Stimulated activated naive CD4-positive, alpha-beta T cell treated with Interleukin-2 at 50 U/mL for 16 hours (primary cell): ENCODE data around the gene CUZD1.

ENCODE experiments used
- DNase-seq: peaks from one replicate; lab custom pipeline; 2025; lab: John Stamatoyannopoulos, UW

Gene CUZD1

DNA sequence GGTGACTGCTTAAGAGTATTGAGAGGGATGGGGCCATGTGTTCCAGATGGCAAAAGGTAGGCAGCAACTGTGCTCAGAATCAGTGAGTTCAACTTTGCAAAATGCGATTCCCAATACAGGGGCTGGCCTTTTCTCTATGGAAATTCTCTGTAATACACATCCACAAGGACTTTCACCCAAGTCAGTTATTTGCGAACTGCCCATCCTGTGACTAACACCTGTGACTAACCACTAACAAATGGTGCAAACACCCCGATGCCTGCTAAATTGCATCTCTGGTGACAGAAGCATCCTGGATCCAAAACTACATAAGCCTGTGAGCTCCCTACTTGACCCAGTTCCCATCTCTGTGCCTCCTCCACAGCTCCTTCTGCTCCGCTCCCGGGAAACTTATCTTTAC is 9.0 kb upstream of the CUZD1 start:
- DNase-seq, result no peak

DNA sequence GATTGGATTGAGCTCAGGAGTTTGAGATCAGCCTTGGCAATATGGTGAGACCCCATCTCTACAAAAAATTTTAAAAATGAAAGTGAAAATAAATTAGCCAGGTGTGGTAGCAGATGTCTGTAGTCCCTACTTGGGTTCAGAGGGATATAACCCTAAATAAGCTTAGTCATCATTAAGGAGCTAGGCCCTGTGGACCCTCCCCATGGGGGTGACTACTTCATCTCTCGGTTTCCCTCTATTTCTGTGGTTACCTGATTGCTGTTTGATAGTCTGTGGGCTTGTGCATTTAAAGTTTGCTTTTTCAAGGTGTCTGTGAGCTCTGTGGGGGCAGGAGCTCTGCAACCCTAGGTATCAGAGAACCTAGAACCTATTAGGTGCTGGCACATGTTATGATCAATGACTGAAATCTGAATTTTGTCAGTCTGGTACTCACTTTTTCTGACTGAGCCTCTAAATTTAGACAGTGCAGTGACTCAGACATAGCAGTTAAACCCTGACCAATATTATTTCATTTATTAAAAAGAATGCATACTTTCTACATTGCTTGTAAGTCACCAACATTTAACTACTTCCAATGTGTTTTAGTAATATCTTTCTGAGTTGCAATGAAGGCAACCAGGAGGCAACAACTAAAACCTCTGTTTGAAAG is 8.1 kb upstream of the CUZD1 start:
- no peak for DNase-seq

DNA sequence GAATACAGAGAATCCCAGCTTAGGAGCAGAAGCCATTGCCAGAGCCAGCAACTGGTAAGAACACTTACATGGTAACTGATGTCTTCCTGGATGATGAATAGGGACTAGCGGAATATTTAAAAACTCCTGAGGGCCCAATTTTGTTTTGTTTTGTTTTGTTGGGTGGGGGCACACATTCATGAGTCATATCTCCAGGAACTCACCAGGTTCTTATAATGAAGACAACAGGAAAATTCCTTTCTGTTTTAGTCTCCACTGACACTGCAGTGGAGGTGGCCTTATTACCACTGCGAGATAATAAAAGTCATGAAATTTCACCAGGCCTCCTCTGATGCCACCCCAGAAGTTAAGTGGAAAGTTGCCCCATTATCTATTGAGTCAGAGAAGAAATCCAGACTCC is 6.6 kb upstream of the CUZD1 start:
- no peak for DNase-seq

DNA sequence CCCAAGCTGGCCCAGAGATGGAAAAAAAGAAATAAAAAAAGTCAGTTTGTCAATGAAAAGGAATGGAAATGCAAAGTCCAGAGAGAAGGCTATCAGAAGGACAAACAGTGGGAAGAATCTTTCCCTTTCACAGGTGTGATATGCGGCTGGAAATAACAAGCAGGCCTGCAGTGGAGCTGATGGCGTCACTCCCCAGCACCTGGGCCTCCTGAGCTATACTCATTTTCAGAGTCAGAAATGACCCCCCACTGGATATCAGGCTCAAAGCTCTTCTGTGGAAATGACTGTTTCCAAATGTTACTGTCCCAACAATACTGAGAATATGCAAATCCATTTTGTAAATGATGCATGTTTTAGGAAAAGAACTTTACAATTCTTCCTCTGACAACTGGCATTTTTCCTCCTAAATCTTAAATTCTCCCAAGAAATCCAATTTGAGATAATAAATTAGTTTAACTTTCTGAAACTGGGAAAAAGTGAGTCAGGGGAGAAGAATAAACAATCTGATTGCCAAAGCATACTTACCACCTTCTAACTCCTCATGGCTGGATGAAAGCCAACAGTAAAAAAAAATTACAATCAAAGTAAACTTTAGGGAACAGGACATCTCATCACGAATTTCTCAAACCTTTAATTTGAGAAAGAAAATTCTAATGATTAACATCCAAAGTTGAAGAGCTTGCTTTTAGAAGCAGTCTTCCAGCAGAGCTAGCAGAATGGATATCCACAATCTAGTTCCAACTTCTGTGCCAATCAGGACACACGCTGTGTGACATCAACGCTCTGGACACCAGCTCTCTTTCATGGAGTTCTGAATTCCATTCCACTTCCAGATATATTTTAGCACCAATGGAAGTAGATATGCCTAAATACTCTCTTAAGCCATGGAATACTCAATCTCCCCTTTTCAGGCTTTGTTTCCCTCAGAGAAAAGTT is 5.3 kb upstream of the CUZD1 start:
- no peak for DNase-seq

DNA sequence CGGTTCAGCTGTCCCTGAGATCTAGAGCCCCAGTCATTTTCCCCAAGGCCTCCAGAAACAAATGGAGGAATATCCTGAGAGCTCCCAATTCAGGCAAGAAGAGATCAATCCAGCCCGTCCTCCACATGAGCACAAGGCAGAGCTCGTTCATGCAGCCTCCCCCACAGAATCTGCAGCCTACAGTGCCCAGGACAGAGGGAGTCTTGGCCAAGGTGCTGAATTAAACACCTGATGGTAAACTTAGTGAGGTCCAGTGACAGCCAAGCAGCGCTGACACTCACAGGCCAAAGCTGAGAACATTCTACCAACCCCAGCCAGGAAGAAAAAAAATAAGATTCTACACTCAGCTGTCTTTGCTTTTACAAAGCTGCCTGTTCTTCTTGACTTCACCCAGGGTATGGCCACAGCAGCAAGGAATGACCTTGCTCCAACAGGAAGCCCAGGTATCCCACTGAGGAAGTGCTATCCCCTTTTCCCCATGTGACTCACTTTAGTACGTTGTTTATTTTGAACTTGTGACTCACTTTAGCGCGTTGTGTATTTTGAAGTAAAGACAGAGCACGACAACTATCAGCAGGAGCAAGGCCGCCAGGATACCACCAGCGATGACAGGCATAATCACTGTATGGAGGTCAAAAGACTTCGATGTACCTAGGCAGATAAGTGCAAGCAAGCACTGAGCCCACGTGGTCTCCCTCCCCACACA is 4.4 kb upstream of the CUZD1 start:
- DNase-seq, result no peak

DNA sequence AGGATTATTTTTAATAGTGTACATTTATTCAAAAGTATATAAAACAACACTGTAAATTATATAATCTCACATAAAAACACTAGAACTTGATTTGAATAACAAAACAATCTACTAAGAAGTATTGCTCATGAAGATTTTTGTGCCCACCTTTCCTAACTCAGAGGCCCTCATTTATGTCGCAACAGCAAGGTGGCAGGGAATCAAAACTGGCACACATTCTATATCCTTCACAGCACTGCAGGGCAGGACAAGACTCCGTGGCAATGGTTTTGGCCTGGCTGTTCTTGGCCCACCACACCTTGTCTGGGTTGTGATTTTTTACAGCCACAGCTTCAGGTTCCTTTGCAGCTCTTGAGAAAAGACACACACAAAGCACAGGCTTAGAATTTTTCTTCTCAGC is 3.4 kb upstream of the CUZD1 start:
- no peak for DNase-seq

DNA sequence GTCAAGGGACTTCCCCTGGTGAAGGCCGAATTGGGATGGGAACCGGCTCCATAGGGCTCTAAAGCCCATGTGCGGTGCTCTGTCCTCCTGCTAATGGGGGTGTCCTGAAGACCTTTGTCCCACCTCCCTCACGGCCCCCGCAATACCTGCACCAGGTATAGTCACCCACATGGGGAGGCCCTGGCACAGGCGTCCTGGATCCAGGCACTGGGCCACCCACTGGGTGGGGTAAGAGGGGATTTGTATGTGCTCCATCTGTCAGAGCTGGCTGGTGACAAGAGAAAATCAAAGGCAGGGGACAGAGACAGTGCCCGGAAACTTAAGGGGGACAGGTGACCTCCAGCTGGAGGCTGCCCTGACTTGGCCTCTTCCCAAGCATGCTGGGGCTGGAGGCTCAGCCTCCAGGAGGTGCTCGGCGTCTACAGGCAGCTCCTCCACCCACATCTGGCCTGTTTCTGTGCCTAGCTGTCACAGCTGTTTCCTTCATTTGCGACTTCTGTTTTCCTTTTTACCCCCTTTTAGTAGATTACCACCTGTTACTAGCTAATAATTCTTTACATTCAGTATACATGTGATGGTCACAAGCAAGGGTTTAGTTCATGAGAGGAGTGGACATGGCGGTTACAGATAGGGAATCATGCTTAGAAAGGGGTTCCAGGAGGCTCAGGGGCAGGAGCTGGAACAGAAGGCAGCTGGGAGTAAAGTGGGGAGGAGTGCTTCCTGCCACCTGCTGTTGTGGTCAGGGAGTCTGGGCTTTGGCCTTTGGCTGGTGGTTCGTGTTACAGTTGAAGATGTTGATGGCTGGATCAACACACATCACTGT is 2.3 kb upstream of the CUZD1 start:
- no peak for DNase-seq

DNA sequence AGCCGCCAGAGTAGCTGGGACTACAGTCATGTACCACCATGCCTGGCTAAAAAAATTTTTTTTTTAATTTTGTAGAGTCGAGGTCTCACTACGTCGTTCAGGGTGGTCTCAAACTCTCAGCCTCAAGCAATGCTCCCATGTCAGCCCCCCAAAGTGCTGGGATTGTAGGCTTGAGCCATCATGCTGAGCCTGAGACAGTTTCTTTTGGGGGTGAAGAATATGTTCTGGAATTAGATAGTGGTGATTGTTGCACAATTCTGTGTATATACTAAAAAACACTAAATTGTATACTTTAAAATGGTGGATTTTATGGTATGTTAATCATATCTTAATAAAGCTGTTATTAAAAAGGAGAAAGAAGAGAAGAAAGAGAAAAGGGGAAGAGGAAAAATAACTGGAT is 1.5 kb downstream of the CUZD1 start:
- no peak for DNase-seq

DNA sequence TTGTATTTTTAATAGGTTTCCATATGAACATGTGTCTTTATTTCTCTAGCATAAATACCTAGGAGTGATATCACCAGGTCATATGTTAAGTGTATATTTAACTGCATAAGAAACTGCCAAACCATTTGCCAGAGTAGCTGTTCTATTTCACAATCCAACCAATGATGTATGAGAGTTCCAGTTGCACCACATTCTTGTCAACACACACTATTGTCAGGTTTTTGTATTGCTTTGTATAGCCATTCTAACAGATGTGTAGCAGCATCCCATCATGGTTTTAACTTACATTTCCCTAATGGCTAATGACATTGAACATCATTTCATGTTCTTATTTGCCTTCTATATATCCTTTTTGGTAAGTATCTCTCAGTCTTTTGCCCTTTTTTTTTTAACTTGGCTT is 4.1 kb downstream of the CUZD1 start:
- DNase-seq, result no peak

DNA sequence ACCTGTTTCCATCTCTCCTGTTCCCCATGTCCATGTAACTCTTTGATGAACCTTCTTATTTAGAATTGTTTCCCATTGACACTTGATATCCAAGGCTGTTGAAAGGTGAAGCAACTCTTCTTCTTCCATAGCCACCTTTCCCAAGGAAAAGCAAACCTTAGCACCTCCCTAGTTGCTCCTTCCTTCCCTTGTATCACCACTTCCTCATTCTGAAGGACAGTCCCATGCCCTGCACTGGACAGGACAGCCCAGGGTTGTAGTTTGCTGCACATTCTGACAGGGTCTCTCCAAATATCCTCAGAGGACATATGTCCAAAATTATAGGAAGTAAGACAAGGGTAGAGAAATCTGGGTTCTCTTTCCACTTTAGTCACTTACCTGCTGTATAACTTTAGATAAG is 6.2 kb downstream of the CUZD1 start:
- DNase-seq, result no peak

DNA sequence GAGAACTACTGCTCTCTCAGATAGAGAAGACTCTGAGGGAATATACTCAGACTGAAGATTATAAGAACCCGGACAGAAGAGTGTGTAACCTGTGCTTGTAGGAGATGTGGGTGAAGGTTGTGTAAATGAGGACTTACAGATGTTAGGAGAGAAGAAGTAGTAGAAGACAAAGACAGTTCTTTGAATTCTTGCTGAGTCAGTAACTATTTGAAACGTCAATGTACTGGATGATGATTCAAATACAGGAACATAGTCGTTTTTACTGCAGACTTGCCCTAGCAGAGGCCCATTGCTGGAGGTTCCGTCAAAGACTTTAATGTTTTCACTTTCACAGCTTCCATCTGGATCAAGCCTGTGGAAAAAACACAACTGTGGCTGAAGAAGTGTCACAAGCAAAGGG is 6.8 kb downstream of the CUZD1 start:
- no peak for DNase-seq

DNA sequence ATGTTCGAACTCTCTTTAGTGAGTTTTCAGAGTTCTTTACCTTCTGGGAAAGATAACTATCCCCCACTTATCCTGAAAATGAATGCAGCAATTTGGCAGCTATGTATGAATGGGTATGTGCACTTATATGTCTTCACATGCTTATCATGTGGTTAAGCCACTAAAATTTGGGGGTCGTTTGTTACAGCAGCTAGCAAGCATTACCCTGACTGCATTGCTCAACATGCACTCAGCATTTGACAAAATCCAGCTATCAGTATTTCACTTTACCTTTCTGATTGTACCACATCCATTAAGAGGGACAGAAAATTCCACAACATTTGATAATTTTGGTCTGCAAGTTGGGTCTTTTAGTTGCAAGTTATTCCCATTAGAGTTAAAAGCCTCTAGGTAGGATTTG is 9.7 kb downstream of the CUZD1 start:
- DNase-seq, result no peak

DNA sequence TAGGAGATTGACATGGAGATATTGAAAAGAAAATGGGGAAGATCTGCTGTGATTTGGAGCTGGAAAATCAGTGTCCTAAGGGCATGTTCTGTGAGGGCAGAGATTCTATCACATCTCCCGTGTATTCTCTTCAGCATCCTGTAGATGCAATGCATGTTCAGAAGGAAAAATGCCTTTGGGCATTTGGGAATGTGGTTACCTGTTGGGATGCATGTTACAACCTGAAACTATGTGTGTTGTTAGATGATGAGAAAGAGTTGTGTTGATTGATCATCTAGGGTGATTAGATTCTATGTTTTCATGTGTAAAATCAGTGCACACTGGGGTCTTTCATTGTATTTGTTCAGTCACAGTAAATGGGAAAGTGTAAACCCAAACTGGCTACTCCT is 14.7 kb downstream of the CUZD1 start:
- no peak for DNase-seq

DNA sequence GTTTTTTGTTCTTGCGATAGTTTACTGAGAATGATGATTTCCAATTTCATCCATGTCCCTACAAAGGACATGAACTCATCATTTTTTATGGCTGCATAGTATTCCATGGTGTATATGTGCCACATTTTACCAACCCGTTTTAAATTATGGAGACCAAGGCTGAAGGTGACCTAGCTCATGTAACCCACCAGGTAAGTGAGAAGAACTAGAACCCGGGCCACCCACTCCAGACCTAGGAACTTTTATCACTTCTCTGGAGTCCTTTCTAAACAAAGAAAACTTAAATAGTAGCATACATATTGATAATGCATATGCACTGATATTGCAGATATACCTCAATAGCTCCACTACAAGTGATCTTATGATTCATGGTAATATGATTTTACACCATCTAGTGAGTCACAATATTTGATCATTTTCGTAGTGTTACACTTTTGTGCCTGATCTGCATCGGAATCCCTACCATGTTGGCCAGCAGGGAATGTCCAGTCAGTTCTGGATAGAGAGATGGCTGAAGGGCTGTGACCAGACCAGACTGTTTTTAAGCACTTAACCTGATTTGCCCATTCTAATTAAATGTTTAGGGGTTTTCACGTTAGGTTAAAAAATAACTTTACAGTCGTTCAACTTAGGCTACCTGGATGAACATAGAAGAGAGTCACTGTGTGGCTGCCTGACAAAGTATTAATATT is 15.2 kb downstream of the CUZD1 start:
- no peak for DNase-seq

DNA sequence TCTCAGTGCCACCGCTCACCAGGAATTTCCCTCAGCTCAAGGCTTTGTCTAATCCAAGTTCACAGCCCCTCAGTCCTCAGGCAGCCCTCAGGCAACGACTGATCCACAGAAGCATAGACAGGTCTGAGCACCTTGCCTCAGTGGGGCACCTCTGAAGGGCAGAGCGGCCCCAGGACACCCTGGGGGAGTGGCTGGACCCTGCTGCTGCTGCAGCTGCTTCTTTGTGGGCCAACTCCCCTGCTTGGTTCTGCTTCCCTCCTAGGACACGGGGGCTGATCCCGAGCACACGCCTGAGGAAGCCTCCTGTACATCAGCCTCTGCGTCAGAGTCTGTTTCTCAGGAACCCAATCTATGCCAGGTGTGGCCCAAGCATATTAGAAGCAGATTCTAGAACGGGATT is 16.2 kb downstream of the CUZD1 start:
- no peak for DNase-seq

DNA sequence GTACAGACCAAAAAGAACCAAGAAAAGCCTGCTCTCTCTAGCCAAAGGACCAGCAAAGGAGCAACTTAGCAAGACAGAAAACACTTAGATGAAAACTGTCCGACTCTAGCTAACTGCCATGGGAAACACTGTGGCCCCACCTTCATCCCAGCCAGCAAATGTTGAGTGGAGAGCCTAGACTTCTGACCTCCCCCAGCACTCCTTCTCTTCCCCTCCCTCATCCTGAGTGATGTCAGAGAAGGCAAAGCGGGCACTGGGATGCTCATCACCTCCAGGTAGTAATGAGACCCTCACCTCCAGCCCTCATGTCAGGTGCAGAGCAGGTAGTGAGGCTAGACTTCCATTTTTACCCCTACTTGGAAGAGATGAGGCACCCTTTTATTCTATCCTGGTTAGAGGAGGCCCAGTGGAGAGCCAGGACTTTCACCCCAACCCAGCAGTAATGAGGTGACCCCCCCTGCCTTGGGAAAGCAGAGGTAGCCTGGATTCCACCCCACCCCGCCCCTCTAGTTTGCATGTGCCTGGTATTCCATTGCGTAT is 16.9 kb downstream of the CUZD1 start:
- DNase-seq, result no peak

DNA sequence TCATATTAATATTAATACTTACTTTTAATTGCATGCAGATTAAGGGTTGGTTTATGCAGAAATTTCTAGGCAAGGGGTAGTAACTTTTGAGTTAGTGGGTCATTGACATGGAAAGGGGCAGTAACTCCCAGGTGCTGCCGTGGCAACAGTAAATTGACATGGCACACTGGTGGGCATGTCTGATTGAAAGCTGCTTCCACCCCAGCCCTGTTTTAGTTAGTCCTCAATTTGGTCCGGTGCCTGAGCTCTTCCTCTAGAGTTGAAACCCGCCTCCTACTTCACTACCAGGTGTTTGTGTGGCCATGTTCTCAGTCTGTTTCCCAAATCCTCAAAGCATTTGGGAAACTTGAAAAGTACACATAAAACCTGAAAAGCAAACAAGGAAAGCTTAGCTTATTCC is 18.4 kb downstream of the CUZD1 start:
- DNase-seq, result no peak

DNA sequence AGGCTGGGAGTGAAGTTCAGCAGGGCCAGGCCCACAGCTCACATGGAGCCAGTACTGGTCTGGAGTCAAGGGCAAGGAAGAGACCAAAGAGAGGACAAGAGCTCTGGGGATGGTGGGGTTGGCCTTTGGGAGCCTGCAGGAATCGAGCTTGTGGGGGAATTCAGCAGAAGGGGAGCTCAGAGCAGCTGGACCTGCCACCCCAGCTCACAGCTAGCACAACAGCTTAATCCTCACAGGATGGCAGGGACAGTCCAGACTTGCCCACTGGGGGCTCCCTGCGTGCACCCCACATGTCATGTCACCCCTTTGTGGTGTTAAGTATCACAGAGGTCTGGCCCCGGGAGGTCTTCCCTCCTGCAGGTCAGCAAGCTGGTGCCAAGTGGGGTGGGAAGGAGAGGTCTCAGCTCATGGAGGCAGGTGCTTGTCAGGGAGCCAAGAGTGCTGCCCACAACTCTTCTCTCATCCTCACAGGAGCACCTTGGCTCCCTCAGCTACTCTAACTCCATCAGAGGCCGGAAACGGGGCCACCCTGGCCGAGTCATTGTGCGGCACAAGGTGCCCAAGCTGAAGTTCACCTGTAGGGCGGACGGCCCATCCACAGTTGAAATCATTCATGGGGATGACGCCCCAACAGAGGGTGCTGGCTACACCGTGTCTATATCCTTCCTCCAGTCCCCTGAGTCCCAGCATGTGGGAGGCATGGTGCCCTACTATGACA is 22.5 kb downstream of the CUZD1 start:
- no peak for DNase-seq

DNA sequence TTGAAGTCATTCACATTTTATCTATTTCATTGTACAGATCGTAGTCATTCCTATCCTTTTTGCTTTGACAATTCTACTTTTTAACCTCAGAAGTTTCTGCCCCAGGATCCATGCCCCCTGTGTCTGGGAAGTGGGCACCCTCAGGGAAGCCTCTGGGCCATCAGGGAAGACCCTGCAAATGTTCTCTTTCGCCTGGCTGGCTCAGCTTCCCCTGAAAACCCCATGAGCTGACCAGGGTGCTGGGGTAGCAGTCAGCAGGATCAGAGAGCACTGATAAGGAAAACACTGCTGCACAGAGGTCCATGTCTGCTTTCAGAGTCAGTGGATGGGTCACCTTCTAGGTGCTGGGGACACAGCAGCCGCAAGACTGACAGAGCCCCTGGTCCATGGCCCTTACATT is 23.8 kb downstream of the CUZD1 start:
- DNase-seq, result no peak

DNA sequence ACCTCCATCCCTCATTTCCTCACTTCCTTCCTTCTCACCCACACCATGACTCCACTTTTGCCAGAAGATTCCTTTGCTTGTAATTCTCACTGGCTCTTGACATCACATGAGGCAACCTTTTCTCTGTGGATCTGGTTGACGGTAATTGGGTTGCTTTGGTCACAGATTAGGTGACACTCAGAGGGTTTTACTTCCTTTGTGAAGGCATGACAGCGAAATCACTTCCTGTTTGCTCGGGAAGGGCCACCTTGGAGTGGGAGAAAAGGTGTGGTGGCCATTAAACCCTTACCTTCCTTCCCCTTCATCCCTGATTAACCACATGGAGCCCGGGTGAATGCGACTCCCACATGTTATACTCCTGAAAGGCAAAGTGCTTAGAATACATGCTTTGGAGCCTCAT is 30.2 kb downstream of the CUZD1 start:
- no peak for DNase-seq

DNA sequence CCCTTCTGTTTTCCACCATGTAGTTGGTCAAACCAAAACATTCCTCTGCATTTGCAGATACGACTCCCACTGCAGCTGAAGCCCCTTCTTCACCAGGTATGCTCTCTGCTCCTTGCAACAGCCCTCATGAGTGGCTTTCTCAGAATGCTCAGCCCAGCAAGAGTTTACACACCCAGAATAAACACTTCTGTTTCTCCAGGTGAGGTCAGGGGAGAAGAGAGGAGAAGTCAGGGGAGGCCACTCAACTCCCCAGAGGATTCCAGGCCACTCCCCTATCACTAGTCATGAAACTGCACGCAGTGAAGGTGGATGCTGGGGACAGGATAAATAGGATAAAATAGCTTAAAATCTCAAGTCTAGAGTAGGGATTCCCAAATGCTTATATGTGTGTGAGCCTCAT is 31.2 kb downstream of the CUZD1 start:
- no peak for DNase-seq
